HG02943 (cell line): ENCODE measurements around the gene ELOVL6.
A peak's percentile ranks its signal among the peaks of the same experiment; 100 is the strongest.
"Not testable (repeated sequence)": the region's sequence is repeated elsewhere in the genome, so short reads cannot be mapped to it uniquely, and the experiment has no call there.

Experiments
- ATAC-seq: cut with Tn5 transposase; IDR thresholded peaks from one replicate; pipeline ENCODE4 v1.9.1; 2021; ENCODE audit warnings: mild to moderate bottlenecking, low read depth, moderate library complexity; ENCODE audit not compliant: unreplicated experiment

The ELOVL6 gene

DNA sequence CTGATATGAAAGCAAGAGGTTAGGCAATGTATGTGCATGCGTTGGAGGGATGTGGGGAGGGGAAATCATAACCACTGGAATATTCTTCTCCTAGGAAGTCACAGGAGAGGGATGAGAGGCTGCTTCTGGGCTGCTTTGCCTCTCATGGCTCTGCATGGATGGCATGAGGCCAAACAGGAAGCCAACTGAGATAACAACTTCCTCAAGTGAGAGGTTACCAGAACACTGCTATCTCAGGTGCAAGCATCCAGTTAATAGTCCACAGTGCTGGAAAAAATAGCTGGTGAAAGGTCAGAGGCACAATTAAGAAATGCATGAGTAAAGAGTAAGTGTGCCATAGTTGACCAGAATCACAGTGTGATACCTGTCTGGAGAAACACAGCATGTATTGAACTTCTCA is 113.3 kb downstream of the ELOVL6 start:
- no peak for ATAC-seq

DNA sequence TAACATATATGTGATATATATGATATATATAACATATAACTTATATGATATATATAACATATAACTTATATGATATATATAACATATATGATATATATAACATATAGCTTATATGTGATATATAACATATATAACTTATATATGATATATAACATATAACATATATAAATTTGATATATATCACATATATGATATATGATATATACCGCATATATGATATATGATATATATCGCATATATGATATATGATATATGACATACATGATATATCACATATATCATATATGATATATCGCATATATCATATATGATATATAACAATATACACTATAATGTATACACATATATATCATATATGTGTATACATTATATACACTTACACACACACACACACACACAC is 114.3 kb downstream of the ELOVL6 start:
- ATAC-seq, result no peak

DNA sequence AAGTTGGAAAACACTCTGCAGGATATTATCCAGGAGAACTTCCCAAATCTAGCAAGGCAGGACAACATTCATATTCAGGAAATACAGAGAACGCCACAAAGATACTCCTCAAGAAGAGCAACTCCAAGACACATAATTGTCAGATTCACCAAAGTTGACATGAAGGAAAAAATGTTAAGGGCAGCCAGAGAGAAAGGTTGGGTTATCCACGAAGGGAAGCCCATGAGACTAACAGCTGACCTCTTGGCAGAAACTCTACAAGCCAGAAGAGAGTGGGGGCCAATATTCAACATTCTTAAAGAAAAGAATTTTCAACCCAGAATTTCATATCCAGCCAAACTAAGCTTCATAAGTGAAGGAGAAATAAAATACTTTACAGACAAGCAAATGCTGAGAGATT is 120.3 kb downstream of the ELOVL6 start:
- ATAC-seq, result not testable (repeated sequence)

DNA sequence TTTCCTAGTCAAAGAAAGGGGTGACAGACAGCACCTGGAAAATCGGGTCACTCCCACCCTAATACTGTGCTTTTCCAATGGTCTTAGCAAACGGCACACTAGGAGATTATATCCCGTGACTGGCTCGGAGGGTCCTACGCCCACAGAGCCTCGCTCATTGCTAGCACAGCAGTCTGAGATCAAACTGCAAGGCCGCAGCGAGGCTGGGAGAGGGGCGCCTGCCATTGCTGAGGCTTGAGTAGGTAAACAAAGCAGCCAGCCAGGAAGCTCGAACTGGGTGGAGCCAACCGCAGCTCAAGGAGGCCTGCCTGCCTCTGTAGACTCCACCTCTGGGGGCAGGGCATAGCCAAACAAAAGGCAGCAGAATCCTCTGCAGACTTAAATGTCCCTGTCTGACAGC is 121.6 kb downstream of the ELOVL6 start:
- not testable (repeated sequence) for ATAC-seq

DNA sequence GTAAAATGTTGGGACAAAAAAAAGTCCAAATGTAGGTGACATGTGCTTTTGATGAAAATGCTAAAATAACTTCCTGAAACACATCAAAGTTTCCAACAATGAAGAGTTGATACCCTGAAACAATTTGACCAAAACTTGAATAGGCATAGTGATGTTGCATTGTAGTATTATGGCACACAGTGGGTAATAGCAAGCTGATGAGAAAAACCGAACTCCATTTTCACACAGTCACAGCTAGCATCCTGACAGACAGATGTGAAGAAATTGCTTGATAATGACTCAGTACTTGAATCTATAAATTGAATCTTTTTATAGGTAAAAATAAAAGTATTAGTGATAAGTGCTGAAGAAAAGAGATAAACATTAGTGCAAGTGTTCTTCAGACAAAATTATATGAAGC is 122.5 kb downstream of the ELOVL6 start:
- ATAC-seq, result no peak

DNA sequence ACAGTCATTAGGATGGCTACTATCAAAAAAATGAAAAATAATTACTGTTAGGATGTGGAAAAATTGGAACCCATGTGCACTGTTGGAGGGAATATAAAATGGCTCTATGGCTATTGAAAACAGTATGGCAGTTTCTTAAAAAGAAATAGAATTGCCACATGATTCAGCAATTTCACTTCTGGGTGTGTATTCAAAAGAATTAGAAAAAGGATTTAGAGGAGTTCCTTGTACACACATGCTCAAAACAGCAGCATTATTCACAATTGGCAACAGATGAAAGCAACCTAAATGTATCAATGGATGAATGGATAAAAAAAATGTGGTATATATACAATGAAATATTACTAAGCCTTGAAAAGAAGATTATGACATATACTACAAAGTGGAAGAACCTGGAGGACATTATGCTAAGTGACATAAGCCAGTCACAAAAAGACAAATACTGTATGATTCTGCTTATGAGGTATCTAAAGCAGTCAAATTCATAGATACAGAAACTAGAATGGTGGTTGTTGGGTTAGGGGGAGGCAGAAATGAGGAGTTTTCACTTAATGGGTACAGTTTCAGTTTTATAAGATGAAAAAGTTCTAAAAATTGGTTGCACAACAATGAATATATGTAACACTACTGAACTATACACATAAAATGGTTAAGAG is 123.2 kb downstream of the ELOVL6 start:
- ATAC-seq, result no peak

DNA sequence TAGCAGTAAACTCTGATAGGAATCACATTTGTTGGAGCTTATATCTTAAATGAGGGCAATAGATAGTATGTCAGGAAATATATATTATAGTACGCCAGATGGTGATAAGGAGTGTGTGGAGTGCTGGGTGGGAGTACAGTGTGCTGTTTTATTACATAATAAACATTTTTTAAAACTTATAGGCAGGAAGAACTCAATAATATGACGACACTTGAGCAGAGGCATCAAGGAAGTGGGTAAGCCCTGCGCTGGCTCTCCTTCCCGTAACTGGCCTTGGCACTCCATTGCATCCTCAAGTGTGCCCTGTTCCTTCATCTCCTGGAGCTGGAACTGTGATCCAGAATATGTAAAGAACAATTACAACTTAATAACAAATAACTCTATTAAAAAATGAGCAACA is 123.8 kb downstream of the ELOVL6 start:
- no peak for ATAC-seq

DNA sequence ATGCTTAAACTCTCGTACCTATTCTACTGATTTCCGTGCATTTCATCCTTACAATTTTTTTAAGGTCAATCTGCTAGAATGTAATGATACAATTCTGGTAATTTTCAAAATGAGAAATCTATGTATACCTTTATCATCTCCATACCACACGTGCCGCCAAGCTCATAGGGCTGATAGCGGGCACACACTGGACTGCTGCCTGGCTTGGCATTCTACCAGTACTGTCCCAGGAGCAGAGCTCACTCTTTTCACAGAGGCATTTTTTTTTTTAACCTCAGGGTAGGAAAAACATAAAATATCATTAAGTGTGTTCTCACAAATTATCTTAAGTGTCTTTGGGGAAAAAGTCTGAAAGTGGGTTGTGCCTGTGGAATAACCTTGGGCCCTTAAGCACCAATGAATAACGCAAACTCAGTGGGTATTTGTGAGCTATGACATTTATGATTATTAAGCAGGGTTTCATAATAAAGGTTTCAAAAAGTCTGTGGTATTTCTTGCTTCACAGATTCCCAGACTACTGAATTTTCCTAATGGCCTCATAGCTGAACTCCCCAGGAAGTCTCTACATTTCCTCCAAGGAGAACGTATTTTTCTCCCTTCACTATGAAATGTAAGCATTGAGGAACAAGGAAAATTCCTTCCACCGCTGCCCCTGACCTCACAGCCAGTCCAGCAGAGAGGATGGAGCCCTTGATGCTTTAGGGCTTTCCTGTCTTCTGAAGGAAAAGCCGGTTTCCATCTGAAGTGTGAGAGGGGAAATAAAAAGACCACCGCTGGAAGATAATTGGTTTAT is 125.2 kb downstream of the ELOVL6 start:
- ATAC-seq, result no peak

DNA sequence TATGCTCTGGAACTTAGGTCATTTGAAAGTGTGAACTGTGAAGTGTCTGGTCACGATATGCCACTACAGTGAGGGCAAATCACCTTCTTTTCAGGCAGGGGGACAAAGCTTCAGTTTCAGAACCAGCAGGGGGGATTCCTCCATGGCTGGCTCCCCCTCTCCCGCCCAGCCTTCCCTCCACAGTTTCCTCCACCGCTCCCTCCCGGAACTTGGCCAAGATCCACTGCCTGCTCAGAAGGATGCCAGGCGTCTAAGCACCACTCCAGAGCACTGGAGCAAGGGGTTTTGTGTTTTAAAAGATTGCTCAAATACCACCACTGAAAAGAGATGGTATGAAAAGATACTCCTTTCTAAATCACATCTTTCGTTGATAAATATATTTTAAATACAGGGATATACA is 126.9 kb downstream of the ELOVL6 start:
- no peak for ATAC-seq

DNA sequence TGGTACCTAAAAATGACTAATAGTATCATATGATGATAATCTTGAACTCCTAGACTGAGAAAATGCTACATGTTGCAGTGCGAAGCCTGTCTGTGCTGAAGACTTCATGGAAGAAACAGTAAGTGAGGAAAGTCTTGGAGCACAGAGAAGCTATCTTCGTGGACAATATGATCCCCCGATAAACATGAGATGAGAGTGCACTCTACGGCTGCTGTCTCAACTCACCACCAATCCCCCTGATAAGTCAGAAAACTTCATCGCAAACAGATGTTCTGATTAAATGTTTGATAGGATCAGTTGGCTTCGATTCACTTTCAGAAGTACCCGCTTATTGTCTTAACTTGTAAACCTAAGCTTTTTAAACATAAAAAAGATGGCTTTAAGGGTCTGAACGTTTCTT is 130.2 kb downstream of the ELOVL6 start:
- ATAC-seq, result no peak

DNA sequence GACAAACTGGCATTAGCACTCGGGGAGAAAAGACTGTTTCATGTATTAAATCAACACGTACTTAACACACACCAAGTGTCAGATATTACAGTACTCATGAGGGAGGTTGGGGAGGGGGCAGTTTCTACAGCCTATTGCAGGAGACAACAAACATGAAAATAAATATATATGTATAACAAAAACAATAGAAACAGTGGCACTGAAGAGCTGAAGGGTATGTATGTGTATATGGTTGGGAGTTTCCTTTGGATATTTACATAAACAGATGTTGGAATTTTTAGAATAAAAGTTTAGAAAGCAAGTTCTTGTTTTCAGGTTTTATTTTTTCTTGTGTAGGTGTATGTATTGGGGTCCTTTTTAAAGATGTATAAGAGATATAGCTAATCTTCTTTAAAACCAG is 133.5 kb downstream of the ELOVL6 start:
- ATAC-seq, result no peak

DNA sequence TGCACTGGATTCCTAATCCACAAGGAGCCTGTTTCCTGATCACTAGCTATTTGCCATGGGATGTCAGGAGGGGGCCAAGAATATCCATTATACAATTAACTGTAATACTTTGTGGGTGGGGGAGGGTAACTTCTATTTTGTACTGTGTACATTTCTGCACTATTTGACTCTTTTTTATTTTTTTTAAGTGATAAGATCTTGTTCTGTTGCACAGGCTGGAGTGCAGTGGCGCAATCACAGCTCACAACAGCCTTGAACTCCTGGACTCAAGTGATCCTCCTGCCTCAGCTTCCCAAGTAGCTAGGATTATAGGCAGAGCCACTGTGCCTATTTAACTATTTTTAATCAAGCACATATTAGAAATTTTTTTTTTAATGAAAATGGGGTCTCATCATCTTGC is 134.1 kb downstream of the ELOVL6 start:
- no peak for ATAC-seq

DNA sequence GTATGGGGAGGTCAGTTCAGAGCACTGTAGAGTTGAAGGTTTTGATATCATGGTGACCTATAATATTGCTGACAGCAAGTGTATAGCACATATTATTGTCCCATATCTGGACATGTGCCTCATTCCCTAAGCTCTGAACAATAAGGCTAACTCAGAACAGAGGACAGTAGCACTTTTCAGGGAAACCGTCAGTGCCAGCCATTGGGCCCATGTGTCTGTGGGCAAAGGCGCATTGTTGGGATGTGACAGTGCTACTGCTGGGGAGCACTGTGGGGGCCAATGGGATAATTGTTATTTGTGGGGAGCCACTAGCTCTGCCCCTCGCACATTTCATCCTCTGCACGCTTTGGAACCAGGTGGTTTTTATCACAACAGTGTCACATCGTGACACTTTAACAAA is 136.2 kb downstream of the ELOVL6 start:
- no peak for ATAC-seq

DNA sequence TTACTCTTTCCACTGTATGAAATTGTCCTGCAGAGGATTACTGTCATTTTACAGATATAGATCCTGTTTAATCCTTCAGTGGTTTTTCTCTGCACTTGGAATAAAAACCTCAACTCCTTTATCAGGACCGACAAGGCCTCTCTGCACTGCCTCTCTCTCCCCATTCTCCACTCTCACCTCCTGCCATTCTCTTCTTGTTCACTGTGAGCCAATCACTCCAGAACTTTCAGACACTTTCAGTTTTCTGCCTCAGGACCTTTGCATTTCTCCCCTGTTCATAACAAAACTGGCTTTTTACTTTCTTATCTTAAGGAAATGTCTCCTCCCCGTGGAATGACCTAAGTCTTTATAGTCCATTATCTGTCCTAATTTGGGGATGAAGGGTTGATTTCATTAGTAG is 137.3 kb downstream of the ELOVL6 start:
- ATAC-seq, result no peak

DNA sequence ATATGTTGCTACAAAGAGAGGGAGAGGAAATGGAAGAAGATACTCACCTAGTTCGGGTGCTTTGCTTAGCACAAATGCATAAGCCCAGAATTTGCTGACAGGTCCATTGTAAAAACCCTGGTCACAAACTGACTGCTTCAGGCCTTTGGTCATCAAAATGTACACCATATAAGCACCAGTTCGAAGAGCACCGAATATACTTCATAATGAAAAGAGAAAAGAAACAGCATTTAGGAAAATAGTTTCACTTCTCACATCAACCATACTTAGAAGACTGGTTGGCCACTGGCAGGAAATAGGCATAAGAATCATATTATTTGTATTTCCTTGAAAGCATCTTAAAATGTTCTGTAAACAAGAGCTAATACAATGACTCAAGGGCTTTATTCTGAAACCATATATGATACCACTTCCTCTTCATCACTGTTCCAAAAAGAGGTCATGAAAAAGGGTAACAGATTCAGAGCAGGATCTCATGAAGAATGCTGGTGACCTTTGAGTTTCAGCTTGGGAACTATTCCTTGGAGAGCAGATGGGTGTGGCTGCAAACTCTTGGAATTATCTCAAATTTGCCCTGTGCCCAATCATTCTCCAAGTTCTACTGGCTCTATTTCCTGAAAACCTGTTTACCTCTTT is 138.7 kb downstream of the ELOVL6 start:
- peak; percentile 80 for ATAC-seq

DNA sequence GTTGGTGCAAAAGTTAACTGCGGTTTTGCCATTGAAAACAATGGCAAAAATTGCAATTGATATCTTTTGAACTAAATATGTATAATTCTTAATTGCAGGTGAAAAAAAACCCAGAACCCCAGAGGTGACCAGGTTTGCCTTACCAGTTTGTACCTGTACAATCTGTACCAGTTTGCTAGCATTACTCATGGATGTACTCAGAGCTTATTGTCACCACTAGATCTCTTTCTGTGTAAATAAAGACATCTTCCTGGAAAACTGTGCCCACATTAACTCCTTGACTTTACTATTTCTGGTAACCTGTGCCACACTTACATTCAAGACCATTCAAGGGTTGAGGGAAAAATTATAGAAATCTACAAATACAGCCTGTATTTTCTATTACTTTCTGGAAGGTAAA is 139.7 kb downstream of the ELOVL6 start:
- no peak for ATAC-seq

DNA sequence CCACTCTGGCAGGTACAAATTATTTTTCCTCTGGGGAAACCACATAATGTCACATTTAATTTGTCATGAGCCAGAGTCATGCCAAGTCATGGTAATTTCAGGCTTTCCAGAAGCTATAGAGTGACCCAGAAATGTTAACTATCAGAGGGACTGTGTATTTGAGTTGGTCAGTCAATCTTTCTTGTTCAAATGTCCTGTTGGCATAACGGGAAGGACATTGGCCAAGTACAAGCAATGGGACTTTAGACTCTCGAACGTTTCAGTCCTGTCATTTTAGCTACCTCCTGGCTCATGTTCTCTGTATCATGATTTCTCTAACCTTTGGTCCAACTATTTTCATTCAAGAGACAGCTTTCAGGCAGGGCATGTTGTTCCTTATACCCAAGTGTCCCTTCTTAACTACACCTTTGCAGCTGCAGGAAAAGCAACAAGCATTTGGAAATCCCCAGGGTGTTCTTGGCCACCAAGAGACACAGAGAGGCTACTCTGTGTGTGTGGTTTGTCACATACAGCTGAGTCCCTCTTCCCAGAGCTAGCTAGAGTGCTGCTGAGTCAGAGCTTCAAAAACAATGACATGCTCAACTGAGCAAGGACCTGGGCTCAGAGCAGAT is 143.2 kb downstream of the ELOVL6 start:
- no peak for ATAC-seq

DNA sequence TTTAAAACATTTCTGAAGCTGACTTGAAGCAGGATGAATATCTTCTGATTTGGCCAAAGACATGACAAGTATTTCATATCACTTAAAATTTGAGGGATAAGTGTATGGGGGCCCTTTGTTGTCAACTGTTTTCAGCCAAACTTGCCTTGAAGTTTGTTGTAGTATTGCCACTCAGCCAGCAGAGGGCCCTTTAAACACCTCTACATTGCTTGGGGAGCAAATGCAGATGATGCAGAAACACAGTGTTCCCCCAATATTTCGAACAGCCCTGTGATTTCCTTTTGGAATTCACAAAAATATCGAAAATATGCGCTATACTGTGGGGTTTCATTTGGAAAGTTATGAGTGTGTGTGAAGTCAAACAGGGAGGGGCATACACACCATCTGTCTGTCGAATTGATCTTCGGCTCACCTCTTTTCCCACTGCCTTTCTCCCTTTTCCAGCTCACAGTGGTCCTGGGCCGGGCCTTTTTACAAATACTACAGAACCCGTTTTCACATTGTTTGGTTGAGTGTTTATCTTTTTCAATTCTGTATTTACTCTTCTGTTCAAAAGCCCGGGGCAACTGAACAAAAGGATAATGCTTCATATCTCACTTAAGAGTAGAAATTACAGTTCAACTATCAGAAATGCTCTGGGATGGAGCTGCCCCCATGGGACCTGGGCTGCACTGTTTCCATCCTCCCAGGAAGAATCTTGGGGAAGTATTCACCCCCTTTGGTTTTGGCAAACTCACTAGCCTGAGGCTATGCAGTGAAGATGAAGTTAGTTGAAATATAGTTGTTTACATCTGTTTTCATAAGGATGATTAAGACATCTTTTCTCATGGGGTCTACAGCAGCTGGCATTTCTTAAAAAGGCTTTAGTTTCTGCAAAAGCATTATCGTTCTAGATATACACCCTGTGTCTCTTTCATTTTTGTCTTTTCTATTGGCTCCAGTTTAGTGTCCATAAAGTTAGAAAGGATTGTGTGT is 148.2 kb downstream of the ELOVL6 start:
- no peak for ATAC-seq

DNA sequence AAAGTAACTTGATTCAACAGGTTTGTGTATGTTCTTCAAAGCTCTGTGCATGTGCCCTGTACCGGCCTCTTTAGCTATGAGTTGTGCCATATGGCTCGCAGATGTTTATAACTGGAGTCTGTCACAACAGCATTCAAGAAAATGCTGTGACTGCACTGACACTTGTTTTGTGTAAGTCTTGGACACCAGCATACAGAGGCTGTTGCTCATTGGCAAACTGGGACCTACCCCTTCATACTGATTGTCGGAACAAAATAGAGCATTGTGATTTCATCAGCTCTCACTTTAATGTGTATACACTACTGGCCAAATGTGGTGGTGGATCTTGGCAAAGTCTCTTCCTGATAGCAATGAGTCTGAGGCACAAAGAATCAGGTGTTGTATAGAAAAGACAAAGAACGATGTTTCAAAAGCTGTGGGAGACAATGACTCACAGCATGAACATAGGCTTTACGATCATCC is 151.8 kb downstream of the ELOVL6 start:
- no peak for ATAC-seq
